ENCODE measurements around the gene SPACA6.

DNA sequence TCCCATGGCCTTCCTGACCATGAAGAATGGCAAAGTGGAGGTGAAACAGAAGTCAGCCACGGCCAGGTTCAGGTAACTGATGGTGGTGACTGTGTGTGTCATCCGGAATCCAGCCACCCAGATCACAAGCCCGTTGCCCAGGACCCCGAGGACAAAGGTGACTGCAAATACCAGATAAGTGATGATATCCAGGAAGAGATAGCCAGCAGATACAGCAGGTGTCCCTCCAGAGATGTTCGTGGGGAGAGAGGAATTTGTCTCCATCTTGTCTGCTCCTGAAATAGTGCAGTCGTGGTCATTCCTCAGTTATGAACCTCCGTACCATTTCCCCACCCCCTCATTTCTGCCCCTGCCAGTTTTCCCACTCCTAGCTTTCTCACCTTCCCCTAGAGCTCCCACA lies 53.6 kb downstream of the SPACA6 start:
- TF ChIP-seq CTCF (IDR thresholded peaks at IDR 0.05) (no peak), POLR2A (IDR thresholded peaks at IDR 0.05) (no peak), EP300 (IDR thresholded peaks at IDR 0.05) (no peak)

Measured in ovary (tissue), 3 donors.